GM19455 (cell line): Measurements from ENCODE around the gene TCN2.
"Not testable (repeated sequence)": the region's sequence is repeated elsewhere in the genome, so short reads cannot be mapped to it uniquely, and the experiment has no call there.

Source experiments
- ATAC-seq: cut with Tn5 transposase; IDR thresholded peaks from one replicate; pipeline ENCODE4 v1.9.1; 2021; ENCODE audit not compliant: unreplicated experiment

TCN2 gene

DNA sequence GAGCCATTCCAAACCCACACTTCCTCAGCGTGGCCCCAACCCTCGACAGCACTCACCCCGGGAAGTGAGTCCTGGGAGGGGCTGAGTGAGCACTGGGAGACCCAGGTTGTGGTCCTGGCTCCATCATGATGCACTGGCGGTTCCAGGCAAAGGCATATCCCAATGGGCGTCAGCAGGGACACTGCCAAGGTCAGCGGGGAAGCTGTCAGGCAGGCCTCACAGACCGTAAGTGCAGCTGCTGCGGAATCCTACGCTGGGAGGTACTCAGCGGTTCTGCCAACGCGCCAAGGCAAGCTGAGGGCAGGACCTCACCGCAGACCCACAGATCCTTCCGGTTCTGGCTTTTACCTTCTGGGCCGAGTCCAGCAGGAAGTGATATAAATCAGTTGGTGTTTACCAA lies 31.1 kb upstream of the TCN2 start:
- no peak for ATAC-seq

DNA sequence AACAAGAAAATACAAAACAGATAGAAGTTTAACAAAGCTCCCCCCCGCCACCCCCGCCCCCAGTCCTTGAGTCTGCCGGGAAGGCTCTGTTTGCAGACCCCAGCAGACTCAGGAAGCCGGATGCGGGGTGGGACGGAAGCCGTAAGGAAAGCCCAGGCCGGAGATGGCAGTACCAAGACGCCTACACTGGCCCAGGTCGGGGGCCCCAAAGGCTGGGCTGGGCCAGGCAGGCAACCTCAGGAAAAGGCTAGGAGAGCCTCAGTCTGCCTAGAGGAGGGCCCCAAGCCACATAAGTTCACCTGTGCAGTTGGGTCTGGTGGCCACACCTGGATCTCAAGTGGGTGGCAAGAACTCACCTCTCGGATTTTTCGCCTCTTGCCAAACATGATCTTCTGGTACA lies 28.5 kb upstream of the TCN2 start:
- no peak for ATAC-seq

DNA sequence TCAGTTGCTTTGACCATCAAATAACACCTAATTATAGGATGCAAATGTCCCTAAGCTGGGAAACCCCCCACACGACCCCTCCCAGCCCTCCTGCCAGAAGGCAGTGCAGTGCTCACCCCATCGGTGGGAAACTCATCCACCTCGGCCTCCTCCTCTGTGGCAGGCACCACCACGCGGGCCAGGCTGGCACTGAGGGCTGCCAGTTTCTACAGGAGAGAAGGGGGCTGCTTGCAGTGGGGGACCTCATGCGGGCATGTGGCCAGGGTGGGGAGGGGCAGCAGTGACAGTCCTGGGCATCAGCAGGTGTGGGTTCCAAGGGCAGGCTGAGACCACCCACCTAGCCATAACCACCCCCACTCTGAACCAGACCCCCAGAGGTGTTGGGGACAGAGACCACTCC lies 26.1 kb upstream of the TCN2 start:
- no peak for ATAC-seq

DNA sequence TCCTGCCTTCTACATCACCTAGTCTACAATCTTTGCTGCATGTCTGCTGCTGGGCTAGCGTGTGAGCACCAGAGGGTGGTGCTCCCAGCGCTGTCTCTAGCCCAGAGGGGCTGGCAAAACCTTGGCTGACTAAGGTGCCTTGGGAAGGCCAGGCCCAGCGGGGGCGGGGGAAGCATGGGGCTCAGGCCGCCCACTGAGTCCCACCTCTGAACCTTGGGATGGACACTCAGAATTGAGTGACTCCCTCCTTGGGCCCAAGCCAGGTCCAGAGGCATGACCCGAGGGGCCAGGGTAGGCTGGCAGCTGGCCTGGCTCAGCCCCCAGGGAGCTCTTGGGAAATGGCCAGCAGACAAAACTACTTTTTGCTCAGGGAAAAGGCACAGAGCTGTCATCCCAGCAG lies 24.9 kb upstream of the TCN2 start:
- no peak for ATAC-seq

DNA sequence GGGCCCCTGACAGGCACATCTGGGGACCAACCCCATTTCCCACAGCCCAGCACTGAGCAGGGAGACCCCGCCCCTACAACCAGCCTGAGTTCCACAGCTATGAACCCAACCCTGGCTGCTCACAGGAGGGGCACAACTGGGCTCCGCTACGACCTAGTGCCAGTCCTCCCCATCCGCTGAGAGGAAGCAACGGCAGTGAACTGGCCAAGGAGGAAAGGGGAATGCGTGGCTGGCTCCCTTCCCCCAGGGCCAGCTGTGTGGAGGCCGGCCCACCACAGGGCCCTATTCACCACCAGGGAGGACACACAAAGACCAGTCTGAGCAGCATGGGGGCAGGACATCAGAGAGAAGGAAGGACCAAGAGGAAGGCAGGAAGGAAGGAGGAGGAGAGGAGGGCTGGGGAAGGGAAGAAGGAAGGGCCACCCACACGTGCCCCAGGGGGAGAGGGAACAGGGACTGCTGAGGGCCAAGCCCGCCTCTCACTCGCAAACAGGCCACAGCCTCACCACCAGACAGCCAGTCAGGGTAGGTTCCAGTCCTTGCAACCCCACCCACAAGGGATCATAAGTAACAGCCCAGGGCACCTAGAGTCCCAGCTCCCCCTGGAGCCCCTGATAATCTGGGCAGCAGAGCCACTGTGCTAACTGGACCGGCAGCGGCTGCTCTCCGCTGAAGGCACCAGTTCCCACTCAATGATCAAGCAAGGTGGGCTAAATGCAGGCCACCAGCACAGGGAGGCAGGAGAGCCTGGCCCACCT lies 24.0 kb upstream of the TCN2 start:
- ATAC-seq, result no peak

DNA sequence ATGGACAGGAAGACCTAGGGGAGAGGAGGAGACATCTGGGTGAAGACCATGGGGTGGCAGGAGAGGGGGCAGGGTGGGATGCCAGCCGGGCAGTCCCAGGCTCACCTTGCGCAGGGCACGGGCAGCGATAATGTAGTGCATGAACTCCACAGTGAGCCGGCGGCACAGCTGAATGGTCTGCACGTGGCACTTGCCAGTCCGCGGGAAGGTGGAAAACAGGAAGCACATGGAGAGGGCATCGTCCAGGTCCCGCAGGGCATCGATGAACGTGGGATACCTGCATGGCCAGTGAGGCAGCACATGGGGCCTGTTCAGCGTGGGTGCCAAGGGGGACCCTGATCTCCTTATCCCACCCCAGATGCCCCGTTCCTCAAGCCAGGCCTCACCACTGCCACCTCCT lies 22.5 kb upstream of the TCN2 start:
- ATAC-seq, result no peak

DNA sequence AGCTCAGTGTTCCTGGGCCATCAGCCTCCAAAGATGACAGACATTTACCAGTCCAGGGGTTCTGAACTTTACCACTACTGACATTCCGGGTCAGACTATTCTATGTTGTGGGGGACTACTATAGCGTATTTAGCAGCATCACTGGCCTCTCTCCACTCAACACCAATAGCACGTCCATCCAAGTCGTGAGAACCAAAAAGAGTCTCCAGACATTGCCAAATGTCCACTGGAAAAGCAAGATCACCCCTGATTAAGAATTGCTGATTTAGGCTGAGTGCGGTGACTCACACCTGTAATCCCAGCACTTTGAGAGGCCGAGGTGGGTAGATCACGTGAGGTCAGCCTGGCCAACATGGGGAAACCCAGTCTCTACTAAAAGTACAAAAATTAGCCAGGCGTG lies 20.6 kb upstream of the TCN2 start:
- no peak for ATAC-seq

DNA sequence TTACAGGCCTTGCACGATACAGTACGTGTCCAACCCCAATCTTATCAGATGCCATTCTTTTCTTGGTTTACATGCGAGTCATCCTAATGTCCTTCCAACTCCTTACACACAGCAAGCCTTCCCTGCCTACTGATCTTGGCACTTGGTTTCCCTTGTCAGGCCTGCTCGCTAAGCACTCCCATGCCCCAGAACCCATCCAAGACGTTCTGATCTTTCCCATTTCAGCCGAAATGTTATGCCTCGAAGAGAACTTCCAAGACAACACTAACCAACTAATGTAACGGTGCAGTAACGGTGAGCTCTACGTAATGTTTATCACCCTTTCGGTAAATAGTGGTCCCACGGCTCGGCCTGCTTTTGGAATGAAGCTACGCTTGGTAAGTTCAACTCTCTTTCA lies 15.8 kb upstream of the TCN2 start:
- ATAC-seq, result no peak

DNA sequence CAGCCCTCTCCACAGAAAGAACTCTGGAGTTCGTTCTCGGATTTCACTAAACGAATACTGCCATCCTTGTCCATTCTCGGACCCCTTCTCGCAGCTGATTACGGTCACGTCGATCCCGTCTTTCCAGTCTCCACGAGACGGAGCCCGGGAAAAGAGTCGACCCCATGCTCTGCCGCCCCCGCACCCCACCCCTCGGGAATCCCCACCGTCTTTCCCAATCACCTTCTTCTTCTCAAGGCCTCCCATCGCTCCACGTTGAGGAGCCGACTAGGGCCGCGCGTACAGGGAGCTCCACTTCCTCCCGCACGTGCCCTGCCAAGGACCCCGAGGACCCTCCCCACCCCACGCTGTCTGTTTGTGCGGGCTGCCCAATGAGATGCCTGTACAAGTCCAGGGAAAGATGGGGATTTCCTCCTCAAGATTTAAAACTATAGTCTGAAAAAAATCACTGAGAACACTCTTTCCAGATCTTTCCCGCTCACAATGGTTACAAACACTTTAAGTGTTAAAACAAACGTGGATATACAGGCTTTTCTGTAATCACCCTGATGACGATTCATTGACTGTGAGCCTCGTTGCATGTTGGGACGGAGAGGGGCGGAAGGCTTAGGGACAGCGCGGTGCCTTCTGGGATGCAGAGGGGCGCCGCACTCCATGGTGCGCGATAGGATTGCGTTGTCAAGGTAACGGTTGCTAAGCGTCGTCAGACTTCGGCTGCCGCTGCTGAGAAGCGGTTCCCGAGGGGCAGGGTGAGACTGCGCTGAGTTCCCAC lies 15.2 kb upstream of the TCN2 start, which contains the start of gene PES1:
TSS of gene PES1 (minus strand) at position 323 of the 772 bp plus-strand sequence. CDS start at position 246, 77 bp downstream.
- ATAC-seq, result peak; percentile 97

DNA sequence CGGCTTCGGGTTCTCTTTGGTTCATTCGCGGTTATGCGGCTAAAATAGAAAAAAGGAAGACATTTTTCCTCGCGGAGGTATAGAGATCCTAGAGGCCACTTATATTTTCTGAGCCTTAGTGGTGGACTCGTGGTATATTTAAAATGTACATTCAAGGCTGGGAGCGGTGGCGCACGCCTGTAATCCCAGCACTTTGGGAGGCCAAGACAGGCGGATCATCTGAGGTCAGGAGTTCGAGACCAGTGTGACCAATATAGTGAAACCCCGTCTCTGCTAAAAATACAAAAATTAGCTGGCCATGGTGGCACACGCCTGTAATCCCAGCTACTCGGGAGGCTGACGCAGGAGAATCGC lies 14.6 kb upstream of the TCN2 start:
- ATAC-seq, result not testable (repeated sequence)

DNA sequence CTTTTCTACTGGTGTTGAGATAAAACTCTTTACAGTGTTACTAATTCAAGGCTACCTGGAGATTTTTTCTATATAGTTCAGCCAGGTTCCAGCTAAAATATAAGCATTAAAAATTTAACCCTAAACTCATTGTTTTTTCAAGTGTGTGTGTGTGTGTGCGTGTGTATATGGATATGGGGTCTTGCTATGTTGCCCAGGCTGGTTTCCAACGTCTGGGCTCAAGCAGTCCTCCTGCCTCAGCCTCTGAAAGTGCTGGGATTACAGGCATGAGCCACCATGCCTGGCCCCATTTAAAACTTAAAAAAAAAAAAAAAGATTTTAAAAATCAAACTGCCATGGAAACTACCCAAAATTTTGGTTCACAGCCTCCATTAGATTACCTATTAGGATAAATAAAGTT lies 10.8 kb upstream of the TCN2 start:
- no peak for ATAC-seq

DNA sequence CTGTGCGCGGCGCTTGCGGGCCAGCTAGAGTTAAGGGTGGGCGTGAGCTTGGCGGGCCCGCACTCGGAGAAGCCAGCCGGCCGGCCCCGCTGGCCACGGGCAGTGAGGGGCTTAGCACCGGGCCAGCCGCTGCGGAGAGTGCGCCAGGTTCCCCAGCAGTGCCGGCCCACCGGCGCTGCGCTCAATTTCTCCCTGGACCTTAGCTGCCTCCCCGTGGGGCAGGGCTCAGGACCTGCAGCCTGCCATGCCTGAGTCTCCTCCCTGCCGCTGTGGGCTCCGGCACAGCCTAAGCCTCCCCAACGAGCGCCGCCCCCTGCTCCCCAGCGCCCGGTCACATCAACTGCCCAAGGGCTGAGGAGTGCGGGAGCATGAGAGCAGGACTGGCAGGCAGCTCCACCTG lies 10.1 kb upstream of the TCN2 start:
- ATAC-seq, result no peak

DNA sequence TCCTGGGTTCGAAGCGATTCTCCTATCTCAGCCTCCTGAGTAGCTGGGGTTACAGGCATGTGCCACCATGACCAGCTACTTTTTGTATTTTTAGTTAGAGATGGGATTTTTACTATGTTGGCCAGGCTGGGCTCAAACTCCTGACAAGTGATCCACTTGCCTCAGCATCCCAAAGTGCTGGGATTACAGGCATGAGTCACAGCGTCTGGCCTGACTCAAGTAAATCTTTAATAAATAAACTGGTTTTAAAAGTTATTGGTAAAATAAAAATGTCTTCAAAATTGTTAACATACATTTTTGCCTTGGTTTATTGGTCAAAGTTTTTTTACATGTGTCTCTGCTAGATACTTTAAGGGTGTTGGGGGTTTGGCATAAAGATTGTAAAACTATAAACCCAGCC lies 8.0 kb upstream of the TCN2 start:
- ATAC-seq, result no peak

DNA sequence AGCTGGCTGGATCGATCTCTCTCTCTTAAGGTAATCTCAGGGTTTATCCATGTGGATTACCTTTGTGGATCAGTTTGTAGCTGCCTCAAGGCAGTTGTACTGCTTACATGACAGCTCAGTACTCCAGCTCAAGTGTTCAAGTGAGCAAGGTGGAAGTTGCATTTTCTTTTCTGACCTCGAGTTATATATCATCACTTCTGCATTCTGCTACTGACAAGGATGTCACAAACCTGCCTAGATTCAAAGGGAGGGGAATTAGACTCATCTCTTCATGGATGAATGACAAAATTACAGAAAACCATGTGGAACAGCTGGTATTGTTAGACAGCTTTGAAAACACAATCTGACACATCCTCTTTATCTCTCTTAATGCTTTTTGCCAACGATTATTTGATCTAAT lies 6.1 kb upstream of the TCN2 start:
- no peak for ATAC-seq

DNA sequence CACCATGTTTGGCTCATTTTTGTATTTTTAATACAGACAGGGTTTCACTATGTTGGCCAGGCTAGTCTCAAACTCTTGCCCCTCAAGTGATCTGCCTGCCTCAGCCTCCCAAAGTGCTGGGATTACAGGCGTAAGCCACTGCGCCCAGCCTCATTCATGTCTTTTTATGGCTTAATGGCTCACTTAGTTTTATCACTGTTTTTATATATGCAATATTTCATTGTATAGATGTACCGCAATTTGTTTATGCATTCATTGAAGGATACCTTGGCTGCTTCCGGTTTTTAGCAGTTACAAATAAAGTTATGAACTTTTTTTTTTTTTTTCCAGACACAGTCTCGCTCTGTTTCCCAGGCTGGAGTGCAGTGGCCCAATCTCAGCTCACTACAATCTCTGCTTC lies 5.5 kb upstream of the TCN2 start:
- no peak for ATAC-seq

DNA sequence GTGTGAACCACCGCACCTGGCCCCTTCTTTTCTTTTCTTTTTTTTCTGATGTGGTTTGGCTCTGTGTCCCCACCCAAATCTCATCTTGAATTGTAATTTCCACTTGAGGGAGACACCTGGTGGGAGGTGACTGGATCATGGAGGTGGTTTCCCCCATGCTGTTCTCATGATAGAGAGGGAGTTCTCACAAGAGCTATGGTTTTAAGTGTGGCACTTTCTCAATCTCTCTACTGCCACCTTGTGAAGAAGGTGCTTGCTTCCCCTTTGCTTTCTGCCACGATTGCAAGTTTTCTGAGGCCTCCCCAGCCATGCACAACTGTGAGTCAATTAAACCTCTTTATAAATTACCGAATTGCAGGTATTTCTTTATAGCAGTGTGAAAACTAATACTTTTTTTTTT lies 4.9 kb upstream of the TCN2 start:
- ATAC-seq, result no peak

DNA sequence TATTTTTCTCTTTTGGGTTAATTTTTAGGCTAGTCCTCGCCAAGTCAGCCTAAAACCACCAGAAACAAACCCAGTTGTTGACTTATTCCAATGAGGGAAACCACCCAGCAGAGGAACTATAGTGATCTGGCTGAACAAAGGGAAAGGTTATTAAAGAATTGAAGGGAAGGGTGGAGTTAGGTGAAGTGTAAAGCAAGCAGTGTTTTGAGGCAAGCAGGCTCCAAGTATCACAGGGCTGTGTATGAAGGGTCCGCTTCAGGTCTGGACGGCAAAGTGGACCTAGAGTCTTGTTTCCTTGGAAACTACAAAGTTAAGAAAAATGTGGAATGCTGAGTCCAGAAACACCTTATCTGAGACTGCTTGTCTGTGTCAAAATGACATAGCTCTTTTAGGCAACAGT lies 3.2 kb upstream of the TCN2 start:
- no peak for ATAC-seq

DNA sequence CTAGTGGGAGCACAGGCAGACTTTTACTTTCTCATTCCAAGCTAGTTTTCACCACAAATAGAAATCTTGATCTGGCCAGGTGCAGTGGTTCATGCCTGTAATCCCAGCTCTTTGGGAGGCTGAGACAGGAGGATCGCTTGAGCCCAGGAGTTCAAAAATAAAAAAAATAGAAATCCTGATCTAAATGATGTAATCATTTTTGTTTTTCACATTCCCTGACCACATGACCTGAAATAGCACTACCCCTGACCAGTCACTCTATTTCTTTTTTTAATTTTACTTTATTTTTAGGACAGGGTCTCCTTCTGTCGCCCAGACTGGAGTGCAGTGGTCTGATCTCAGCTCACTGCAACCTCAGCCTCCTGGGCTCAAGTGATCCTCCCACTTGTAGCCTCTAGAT lies 2.3 kb upstream of the TCN2 start:
- ATAC-seq, result no peak

DNA sequence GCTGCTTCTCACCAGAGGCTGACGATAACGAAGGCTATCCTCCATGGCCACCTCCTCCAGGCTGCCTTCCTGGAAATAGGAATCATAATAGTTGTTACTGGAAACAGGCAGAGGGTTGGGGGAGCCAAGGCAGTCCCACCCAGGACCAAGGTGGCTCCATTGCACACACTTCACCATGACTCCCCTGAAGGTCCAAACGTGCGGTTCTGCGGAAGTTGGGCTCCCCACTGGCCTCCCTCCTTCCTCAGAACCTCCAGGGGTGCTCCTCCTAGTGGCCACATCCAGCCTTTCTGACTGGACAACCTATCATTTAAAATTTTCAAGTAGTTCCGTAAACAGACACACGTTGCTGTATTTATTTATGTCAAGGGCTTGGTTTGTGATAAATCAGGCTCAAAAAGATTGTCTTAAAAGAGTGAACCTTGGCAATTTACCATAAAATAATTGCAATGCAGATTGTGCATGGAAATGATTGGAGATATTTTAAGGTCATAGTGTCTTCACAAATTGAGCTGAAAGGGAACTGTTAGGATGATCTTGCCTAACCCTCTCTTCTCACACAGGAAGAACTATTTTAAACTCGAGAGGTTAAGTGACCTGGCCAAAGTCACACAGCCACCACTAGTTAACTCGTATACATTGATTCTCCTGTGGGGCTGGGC lies 1.4 kb upstream of the TCN2 start:
- ATAC-seq, result no peak

DNA sequence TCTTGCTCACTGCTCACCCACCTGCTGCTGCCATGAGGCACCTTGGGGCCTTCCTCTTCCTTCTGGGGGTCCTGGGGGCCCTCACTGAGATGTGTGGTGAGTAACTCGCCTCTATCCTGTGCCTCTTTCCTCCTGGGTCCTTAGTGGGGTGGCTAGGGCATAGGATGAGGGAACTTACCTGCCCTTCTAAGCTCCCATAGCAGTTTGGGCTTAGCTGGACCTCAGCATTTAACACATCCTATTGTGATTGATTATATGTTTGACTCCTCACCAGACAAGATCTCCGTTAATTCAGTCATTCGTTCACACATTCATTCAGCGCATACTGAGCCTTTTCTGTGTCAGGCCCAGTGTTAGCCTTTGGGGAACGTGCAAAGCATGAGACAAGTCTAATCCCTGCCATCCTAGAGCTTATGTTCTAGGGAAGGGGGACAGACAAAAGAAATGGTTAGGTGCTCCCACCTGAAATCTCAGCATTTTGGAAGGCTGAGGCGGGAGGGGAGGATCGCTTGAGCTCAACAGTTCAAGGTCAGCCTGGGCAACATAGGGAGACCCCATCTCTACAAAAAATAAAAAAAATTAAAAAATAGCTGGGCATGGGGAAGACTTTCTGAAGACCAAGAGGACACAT lies 441 bp downstream of the TCN2 start:
- ATAC-seq, result no peak

DNA sequence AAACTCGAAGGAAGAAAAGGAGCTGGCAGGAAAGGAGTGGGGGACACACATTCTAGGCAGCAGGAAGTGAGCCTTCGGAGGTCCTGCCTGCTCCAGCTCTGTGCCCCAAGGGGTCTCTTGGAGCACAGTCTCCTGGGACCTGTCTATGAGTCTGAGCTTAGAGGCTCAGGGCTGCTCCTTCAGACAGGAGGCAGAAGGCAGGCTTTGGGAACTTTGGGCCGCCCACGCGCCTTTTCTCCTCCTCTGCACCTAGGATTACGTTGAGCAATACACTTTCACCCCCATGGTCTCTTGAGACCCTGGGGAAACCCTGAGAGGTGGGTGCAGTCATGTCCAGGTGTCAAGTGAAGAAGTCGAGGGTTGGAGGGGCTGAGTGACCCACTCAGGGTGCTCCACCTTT lies 965 bp downstream of the TCN2 start:
- ATAC-seq, result no peak
